ENCODE data around the gene TNNT3. TPM values are rescaled to one million over a fixed set of nuclear protein-coding genes. Genes with fewer than 3 reads are reported as not detected.

The TNNT3 gene
- total and polyA plus RNA-seq, 2 donors: 39.3 to 61.6 TPM

DNA sequence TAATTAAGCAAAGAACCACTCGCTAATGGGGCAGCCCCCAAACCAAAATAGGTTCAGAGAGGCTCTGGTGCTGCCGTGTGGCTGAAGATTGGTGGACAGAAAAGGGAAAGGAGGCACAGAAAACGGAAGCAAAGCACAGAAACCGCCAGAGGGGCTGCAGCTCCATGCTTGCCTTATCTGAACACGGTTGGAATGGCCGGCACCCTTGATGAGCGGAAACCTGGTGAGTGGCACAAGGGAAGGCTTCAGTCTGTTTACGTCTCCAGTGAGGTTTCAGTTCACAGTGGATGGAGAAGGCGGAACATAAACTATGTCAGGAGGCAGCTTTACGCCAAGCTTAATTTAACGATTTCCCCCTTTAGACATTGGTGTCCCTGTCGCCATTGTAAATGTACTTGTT lies 22.6 kb upstream of the TNNT3 start:
- Histone ChIP-seq H3K4me1 (ENCODE audit: insufficient read depth) (no peaks in the 10 kb centered on the region), H3K4me3 (ENCODE audit: low read depth, low read length) (no peak overlapping the region), H3K27ac (ENCODE audit: low read depth) (no peak overlapping the region), H3K36me3 (ENCODE audit: insufficient read depth) (no peaks in the 10 kb centered on the region)
- WGBS: 72% methylated on average over 12 of the region's 12 CpGs
- DNase-seq (ENCODE audit: extremely low spot score): no peak

DNA sequence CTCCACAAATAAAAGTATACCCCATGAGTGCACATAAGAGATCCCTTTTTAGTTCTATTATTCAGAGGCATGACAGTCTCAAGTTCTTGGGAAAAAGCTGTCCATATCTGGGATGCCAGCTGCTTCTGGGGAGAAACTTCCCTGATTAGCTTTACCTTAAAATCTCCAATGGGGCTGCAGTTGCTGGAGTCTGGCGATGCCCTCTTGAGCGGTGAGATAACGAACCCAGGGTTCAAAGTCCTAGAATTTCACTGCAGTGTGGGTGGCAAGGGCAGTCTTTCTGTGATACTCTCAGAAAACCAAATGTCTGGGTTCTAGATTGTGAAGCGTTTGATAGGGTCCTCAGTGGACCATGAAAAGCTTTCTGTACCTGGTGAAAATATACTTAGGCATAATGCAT lies 20.4 kb upstream of the TNNT3 start:
- H3K36me3 ChIP-seq (ENCODE audit: insufficient read depth): no peaks in the 10 kb centered on the region
- H3K4me1 ChIP-seq (ENCODE audit: insufficient read depth): no peaks in the 10 kb centered on the region
- no peak overlapping the region for H3K27ac ChIP-seq (ENCODE audit: low read depth)
- no peak for DNase-seq (ENCODE audit: extremely low spot score)
- H3K4me3 ChIP-seq (ENCODE audit: low read depth, low read length): no peak overlapping the region
- WGBS: 96% methylated on average over 4 of the region's 4 CpGs

DNA sequence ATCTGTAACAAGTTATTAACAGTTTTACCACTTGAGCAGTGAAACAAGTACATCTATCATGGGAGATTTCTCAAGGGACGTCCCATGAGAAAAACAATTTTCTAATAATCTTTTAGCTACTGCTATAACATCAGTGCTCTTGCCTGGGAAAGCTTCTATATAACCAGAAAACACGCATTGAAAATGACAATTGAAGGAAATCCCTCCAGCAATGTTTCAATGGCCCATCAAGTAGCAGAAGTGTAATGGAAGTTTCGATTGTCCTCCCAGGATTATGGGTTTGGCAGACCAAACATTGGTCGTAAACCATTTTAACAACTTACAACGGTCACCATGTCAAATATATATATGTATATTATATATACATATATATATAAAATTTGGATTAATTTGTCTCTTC lies 19.8 kb upstream of the TNNT3 start:
- 78% methylated on average over 5 of the region's 5 CpGs for WGBS

DNA sequence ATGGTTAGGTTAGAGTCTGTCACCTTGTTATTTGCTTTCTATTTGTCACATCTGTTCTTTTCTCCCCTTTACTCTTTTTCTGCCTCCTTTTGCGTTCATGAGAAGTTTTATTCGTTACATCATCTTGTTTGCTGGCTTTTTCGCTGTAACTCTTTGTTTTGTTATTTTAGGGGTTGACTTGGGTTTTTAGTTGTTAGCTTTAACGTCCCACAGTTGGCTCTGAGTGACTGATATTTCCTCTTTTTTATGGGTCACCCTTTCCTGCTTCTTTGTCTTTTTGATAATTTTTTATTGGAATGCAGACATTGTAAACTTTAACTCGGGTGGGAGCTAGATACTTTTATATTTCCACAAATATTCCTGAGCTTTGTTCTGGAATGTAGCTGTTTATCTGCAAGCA lies 13.3 kb upstream of the TNNT3 start:
- Histone ChIP-seq H3K4me1 (ENCODE audit: insufficient read depth) (no peaks in the 10 kb centered on the region), H3K4me3 (ENCODE audit: low read depth, low read length) (no peak overlapping the region), H3K27ac (ENCODE audit: low read depth) (no peak overlapping the region), H3K36me3 (ENCODE audit: insufficient read depth) (no peaks in the 10 kb centered on the region)
- DNase-seq (ENCODE audit: extremely low spot score): no peak
- WGBS: 36% methylated on average over 5 of the region's 5 CpGs

More for the DNA sequence above, 19.8 kb upstream of the TNNT3 start:
- H3K27ac ChIP-seq (ENCODE audit: low read depth): no peak overlapping the region
- no peaks in the 10 kb centered on the region for H3K36me3 ChIP-seq (ENCODE audit: insufficient read depth)
- no peak overlapping the region for H3K4me3 ChIP-seq (ENCODE audit: low read depth, low read length)
- DNase-seq (ENCODE audit: extremely low spot score): no peak
- no peaks in the 10 kb centered on the region for H3K4me1 ChIP-seq (ENCODE audit: insufficient read depth)

DNA sequence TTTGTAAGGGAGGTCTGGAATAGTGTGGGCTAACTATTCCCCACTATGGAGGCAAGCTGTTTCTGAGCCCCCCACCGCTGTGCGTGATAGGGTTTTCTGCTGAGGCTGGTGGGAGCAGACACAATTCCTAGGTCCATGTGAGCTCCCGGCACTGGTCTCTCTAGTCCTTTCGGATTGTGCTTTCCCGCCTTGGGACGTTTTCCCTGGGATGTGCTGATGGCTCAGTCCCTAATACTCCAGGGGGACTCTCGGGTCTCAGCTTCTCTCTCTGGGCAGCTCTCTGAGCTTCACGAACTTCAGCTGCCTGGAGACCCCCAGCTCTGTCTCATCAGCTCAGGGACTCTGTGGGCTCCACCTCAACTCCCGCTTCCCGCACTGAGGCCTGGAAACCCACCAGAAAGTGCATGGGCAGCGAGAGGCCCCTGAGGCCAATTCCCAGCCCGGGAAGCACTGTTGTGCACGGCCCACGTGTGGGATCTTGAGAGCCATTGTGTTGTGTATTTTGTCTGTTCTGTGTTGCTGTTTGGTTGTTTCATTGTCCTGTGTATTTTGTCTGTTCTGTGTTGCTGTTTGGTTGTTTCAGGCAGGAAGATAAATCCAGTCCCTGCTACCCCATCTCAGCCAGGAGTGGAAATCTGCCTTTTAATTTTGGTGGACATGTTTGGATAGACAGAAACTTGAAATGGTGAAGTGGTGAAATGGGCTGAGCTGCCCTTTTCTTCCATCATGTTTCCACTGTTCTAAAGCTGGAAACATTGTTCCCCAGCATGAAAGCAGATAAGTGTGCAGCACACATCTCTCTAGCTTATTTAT lies 12.7 kb upstream of the TNNT3 start:
- Histone ChIP-seq H3K27ac (ENCODE audit: low read depth) (no peak overlapping the region), H3K4me3 (ENCODE audit: low read depth, low read length) (no peak overlapping the region), H3K4me1 (ENCODE audit: insufficient read depth) (no peaks in the 10 kb centered on the region), H3K36me3 (ENCODE audit: insufficient read depth) (no peaks in the 10 kb centered on the region)
- 52% methylated on average over 14 of the region's 14 CpGs for WGBS
- DNase-seq (ENCODE audit: extremely low spot score): no peak

DNA sequence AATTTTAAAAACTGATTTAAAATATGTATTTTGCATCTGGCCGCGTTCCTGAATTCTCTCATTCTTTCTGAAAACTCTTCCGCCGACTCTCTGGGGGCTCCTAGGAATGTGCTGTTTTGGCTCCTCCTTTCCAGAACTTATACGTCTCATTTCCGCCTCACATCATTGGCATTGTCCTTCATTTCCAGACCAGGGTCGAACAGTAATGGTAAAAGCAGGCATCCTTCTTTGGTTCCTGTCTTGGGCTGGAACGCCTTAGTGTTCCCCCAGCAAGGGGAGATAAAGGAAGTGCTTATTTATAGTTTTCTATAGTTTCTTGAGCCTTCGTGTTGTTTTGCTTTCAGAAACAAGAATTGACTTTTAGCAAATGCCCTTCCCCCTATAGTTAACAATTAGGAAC lies 10.9 kb upstream of the TNNT3 start:
- Histone ChIP-seq H3K36me3 (ENCODE audit: insufficient read depth) (no peaks in the 10 kb centered on the region), H3K4me3 (ENCODE audit: low read depth, low read length) (no peak overlapping the region), H3K27ac (ENCODE audit: low read depth) (no peak overlapping the region), H3K4me1 (ENCODE audit: insufficient read depth) (no peaks in the 10 kb centered on the region)
- no peak for DNase-seq (ENCODE audit: extremely low spot score)
- 29% methylated on average over 9 of the region's 9 CpGs for WGBS

DNA sequence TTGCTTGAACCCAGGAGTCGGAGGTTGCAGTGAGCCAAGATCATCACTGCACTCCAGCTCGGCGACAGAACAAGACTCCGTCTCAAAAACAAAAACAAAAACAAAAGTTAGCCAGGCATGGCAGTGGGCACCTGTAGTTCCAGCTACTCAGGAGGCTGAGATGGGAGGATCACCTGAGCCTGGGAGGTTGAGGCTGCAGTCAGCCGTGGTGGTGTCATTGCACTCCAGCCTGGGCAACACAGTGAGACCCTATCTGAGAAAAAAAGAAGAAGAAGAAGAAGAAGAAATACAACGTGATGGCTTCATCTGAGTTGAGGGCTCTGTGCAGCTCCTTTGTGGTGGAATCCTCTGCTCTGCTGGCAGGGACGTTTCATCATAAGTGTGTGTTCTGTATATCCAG lies 10.0 kb upstream of the TNNT3 start:
- no peaks in the 10 kb centered on the region for H3K4me1 ChIP-seq (ENCODE audit: insufficient read depth)
- H3K4me3 ChIP-seq (ENCODE audit: low read depth, low read length): no peak overlapping the region
- DNase-seq (ENCODE audit: extremely low spot score): no peak
- H3K36me3 ChIP-seq (ENCODE audit: insufficient read depth): no peaks in the 10 kb centered on the region
- 93% methylated on average over 7 of the region's 7 CpGs for WGBS
- H3K27ac ChIP-seq (ENCODE audit: low read depth): no peak overlapping the region

DNA sequence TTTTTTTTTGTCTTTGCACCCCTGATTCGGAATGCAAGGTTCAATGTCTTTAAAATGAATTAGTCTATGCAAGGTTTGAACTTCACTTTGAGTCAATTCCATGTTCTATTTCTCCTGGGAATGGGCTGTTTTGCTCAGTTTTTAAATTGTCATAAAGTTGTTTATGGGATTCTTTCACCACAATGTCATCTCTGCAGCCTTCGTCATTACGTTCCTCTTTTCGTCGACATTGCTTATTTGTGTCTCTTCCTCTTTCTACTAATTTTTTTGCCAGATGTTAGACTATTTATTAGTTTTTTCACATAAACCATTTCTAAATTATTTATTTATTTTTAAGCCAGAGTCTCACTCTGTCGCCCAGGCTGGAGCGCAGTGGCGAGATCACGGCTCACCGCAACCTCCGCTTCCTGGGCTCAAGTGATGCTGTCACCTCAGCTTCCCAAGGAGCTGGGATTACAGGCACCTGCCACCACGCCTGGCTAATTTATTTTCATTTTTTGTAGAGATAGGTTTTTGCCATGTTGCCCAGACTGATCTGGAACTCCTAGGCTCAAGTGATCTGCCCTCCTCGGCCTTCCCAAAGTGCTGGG lies 7.1 kb upstream of the TNNT3 start:
- no peak overlapping the region for H3K27ac ChIP-seq (ENCODE audit: low read depth)
- no peak for DNase-seq (ENCODE audit: extremely low spot score)

DNA sequence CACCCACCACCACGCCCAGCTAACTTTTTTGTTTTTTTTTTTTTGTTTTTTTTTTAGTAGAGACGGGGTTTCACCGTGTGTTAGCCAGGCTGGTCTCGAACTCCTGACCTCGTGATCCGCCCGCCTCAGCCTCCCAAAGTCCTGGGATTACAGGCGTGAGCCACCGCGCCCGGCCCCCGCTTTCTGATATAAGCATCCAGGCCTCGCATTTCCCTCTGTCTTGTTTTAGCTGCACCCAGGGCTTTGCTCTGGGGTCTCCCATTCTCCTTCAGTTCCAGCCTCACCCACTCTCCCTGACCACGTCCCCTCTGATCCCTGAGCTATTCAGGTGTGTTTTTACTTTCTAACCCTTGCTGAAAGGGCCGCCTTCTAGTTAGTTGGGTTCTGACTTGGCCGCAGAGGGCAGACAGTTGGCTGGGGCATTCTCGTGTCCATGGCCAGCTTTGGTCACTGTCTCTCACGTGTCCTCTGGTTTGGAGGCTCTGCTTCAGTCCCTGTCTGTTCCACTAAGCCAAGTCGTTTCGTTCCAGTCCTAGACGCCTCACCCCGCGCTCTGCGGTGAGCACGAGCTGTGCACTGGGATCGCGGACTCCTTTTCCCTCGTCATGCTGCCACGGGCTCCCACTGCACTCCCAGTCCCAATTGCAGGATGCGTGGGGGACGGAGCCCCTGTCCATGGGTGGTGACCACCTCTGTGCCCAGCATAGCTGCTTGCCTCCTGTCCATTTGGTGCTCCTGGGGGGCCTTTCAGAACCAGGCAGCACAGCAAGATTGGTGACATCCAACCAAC lies 6.0 kb upstream of the TNNT3 start:
- Histone ChIP-seq H3K4me1 (ENCODE audit: insufficient read depth) (no peaks in the 10 kb centered on the region), H3K27ac (ENCODE audit: low read depth) (no peak overlapping the region), H3K4me3 (ENCODE audit: low read depth, low read length) (no peak overlapping the region), H3K36me3 (ENCODE audit: insufficient read depth) (no peaks in the 10 kb centered on the region)
- DNase-seq (ENCODE audit: extremely low spot score): no peak
- WGBS: 91% methylated on average over 31 of the region's 31 CpGs

More for the DNA sequence above, 7.1 kb upstream of the TNNT3 start:
- H3K4me3 ChIP-seq (ENCODE audit: low read depth, low read length): no peak overlapping the region
- H3K4me1 ChIP-seq (ENCODE audit: insufficient read depth): no peaks in the 10 kb centered on the region
- H3K36me3 ChIP-seq (ENCODE audit: insufficient read depth): no peaks in the 10 kb centered on the region
- 73% methylated on average over 13 of the region's 13 CpGs for WGBS

DNA sequence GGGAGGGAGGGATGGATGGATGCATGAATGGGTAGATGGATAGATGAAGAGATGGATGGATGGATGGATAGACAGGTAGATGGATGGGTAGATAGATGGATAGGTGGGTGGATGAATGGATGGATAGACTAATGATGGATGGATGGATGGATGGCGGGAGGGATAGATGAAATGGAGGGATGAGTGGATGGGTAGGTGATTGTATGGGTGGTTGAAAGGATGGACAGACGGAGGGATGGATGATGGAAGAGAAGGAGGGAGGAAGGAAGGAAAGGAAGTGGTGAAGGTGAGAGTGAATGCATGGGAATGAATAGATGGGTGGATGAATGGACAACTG lies 3.7 kb upstream of the TNNT3 start:
- H3K4me3 ChIP-seq (ENCODE audit: low read depth, low read length): no peak overlapping the region
- 96% methylated on average over 2 of the region's 2 CpGs for WGBS
- DNase-seq (ENCODE audit: extremely low spot score): no peak
- no peaks in the 10 kb centered on the region for H3K4me1 ChIP-seq (ENCODE audit: insufficient read depth)
- H3K27ac ChIP-seq (ENCODE audit: low read depth): no peak overlapping the region
- no peaks in the 10 kb centered on the region for H3K36me3 ChIP-seq (ENCODE audit: insufficient read depth)

DNA sequence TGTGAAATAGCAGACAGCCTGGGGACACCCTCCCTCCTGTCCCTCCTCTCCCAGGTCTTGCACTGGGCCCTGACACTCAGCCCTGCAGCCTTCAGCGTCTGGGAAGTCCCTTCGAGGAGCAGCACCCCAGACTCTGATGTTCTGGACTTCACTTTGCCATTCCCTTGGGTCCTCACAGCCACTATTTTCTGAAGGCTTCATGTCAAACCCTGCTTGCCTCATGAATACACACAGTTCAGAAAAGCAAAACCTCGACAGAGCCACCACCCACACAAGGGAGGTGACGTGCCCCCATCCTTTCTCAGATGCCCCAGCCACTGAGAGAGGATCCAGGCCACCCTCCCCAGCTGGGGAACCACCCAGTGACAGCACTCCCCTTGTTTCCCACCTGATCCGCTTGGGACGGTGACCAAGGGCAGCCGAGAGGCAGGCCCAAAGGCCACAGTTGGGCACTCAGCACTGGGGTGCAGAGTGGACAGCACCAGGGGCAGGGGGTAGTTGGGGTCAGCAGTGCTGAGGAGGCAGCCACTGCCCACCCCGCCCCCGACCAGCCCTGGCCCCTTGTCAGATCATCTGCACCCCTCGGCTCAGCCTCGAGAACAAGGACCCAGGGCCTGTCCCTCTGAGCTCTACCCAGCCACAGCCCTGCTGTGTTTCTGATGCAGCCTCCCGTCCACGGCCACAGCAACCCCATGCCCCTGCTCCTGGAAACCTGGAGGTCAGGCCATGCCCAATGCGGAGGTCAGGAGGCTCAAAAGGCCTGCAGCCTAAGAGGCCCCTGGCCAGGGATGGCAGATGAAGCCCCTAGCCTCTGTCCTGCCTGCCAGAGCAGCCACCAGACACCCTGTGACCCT lies 3.1 kb upstream of the TNNT3 start:
- H3K4me3 ChIP-seq (ENCODE audit: low read depth, low read length): no peak overlapping the region
- no peaks in the 10 kb centered on the region for H3K4me1 ChIP-seq (ENCODE audit: insufficient read depth)
- no peaks in the 10 kb centered on the region for H3K36me3 ChIP-seq (ENCODE audit: insufficient read depth)
- 76% methylated on average over 14 of the region's 14 CpGs for WGBS
- no peak for DNase-seq (ENCODE audit: extremely low spot score)
- H3K27ac ChIP-seq (ENCODE audit: low read depth): no peak overlapping the region

DNA sequence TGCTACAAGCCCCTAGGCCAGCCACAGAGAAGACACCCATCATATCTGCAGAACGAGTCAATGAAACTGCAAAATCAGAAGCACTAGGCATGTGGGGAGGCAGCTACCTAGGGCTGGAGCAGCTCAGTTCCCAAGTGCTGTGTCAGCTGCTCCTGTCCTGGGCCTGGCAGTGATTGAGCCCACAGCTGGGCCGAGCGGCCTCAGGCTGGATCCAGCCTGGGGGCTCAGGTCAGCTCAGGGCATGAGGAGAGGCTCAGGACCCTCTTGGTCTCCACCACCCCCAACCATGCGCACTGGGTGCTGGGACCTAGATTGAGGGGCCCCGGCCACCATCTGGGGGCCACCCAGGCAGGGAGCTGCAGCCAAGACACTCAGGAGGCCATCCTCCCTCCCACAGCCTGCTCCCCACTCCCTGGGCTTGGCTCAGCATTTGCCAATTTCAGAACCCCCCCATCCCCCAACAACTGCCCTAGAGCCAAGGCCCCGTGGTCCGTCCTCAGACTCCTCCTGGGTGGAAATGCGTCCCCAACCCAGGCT lies 2.4 kb upstream of the TNNT3 start:
- WGBS: 54% methylated on average over 8 of the region's 8 CpGs
- Histone ChIP-seq H3K4me1 (ENCODE audit: insufficient read depth) (no peaks in the 10 kb centered on the region), H3K36me3 (ENCODE audit: insufficient read depth) (no peaks in the 10 kb centered on the region), H3K27ac (ENCODE audit: low read depth) (no peak overlapping the region), H3K4me3 (ENCODE audit: low read depth, low read length) (no peak overlapping the region)
- no peak for DNase-seq (ENCODE audit: extremely low spot score)

All from urinary bladder (tissue), 4 donors.